Stimulated activated CD4-positive, alpha-beta T cell treated with anti-CD3 and anti-CD28 coated beads, TNF-alpha, amount 100 ng/mL, for 1 hour (primary cell): ENCODE data around the gene KPNB1.
"Not testable (repeated sequence)": the region's sequence is repeated elsewhere in the genome, so short reads cannot be mapped to it uniquely, and the experiment has no call there.

ENCODE experiments used
- DNase-seq, 3 donors: peaks; one replicate each; pipeline ENCODE4 v3.0.0-alpha.2; 2020; ENCODE audit warnings: low read depth in 3 of 3, low spot score in 1 of 3

The KPNB1 gene

DNA sequence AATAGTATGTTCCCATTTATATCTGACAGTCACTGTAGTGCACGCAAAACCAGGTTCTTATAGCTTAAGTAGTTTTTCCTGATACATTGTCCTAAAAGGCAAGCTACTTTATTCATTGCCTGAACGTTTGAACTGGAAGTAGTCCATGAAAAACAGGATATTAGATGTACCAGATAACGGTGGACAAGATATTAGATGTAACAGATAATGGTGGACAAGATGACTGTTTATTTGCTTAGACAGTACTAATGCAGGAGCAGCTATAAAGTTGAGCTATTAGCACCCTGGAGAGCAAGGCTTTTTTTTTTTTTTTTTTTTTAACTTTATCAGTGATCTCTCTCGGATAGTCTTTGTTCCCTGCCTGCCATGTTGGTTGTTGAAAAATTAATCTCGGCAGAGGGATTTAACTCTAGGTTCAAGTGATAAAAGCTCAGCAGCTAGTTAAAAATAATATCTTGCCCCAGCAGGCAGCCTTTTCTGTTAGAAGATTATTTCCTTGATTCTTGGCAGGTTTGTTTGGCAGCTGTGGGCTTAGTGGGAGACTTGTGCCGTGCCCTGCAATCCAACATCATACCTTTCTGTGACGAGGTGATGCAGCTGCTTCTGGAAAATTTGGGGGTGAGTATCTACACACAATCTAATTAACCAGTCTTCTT lies 26.9 kb downstream of the KPNB1 start:
- DNase-seq: no peak

DNA sequence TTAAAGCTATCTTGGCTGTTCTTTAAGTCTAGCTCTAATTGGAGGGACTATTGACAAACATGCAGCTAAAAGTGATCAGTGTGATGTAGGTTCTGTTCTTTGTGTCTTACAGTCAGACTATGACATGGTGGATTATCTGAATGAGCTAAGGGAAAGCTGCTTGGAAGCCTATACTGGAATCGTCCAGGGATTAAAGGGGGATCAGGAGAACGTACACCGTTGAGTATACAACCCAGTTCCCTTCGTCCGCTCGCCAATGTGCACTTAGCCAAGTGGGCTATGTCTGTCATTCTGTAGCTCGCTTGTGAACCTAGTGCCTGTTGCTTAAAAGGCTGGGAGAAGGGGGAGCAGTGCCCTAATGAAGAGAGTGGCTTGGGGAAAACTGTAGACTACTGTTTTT lies 28.5 kb downstream of the KPNB1 start:
- DNase-seq: no peak

DNA sequence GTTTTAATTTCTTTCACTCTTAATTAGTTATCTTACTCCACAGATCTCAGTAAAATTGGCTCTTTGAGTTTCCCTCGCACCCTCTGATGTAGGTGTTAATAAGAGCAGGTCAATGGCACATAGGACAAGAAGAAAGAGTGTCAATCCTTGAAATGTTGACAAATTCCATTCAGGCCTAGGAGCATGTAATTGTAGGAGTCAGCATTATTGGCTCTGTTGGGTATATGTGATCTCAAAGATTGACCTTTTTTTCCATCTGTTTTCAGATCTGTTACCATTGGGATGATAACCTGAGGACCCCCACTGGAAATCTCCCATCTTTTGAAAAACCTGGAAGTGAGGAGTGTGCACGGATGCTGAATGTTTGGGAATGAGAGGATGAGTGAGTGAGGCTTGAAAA lies 32.4 kb downstream of the KPNB1 start:
- no peak for DNase-seq

DNA sequence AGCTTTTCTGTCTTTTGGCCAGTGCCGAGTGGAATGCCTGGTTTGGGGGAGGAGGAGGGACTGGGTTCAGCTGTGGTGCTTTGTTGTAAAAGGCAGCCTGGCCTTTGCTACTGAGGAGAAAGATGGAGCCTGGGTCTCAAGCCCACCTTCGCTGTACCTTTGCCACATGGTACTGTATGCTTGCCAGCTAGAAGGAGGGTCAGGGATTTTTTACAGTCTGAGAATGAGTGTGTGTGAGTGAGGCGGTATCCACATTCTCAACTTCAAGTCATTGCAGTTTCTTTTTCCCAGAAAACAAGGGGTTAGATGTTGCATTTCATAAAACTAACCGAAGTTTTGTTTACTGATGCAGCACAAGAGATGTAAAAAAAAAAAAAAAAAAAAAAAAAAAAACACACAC lies 33.0 kb downstream of the KPNB1 start:
- DNase-seq: not testable (repeated sequence)

DNA sequence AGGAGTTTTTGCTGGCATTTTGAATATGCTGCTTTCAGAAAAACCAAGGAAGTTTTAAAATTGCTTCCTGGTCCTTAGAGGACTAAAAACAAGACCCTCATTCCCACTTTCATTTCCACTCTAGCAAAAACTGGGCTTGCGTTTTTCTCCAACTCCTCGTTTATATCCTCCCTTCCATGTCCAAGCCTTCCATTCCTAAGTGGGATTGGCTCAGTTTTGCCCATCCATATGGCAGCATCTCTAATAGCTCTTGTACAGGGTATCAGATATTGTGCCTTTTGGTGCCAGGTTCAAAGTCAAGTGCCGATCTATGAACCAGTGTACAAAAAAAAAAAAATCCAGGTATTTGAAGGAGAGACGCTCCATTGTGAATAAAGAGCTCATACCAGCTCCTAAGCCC lies 34.3 kb downstream of the KPNB1 start:
- no peak for DNase-seq

DNA sequence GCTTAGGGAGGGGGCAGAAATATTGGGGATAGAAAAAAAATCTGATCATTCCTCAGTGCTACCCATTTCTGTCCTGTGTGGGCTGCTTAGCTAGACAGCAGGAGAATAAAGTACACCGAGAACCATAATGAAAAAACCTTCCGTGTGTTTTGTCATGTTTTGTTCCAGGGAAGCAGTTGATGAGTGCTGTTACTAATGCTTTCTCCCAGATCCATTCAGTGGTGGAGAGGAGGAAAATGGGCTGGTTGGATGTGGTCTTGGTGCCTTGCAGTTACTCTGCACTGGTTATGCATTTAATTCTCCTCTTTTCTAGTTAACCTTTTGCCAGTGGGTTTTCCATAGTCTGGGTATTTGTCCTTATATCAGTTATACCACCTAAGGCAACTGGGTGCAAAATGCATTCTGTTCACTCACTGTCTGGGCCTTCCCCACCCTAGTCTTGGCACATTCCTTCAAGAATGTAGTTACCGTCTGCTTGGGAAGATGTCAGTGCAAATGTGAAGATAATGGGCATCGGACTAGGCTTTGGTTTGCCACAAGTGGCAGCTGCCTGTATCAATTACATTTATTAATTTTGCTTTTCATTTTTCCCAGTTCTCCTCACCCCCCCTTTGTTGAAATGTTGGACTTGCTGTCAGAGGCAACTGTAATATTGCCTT lies 34.9 kb downstream of the KPNB1 start:
- DNase-seq: no peak

DNA sequence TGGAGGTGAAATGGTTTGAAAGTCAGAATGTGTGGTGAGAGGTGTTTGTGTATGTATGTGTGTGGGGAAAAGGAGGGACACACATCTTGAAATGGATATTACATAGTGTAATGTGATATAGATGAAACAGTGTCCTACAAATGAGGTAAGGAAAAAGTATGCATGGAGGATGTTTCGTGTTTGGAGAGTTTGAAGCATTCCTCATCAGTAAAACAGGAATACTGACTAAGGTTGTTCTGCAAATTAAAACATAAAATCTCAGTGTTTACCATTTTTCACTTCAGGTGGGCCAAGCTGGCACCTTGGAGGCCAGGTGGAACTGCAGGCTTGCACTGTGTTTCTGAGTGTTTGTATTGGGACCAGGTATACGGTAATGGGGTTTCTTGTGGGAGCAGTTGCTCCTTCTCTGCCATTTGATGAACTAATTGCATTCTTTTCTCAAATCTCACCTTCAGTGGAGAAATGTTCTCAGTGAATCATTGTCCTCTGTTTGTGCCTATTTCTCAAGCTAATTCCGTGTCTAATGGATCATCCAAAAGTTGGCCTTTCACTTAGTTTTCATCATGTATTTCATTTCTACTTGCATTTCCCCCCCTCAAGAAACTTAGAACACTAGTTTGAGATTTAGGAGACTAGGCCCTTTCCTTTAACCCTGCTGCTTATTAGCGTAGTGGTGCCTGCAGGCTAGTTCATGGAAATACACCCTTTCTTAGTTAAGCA lies 36.0 kb downstream of the KPNB1 start:
- DNase-seq: no peak

DNA sequence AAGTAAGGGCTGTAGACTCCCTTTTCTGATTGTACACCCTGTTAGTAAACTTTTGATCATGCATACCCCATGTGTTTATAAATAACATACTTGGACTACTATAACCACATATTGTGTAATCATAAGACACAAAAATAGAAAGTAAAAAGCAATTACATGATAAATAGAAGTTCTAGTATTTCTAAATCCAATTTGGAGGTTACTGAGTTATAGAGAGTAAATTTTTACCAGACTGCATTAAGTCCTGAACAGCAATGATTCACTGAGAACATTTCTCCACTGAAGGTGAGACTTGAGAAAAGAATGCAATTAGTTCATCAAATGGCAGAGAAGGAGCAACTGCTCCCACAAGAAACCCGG lies 36.5 kb downstream of the KPNB1 start:
- DNase-seq: no peak

DNA sequence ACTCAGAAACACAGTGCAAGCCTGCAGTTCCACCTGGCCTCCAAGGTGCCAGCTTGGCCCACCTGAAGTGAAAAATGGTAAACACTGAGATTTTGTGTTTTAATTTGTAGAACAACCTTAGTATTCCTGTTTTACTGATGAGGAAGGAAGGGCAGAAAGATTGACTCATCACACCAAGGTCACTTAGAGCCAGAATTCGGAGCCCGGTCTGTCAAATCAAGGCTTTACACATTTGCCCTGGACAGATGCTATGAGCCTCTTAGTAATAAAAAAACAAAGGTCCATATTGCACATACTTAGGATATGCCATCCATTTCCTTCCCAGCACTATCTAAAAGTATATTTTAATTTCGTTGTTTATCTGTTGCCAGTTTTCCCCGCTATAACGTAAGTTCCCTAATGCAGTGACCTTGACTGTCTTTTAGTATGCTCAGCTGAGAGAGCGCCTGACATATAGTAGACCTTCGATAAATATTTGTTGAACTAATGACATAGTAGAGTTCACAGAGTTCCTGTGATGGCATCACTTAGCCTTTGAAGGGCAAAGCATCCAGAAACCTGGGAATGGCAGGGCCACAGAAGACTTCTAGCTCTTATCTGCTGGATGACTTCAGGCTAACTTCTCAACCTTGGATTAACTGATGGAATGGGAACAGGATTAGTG lies 37.1 kb downstream of the KPNB1 start:
- no peak for DNase-seq

DNA sequence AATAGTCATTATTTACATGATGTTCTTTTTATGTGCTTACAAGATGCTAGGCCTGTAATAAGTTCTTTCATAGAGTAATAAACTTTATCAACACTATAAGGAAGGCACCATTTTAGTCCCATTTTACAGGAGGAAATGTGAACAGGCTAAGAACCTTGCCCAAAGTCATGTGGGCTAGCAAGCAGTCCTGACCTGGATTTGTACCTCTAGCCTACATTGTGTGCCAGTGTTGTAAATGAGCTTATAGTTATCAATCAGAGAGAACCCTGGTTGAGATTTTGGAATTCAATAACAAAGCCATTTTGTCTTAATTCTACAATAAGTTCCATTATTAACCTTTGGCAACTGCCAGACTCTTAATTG lies 37.6 kb downstream of the KPNB1 start:
- DNase-seq: no peak

DNA sequence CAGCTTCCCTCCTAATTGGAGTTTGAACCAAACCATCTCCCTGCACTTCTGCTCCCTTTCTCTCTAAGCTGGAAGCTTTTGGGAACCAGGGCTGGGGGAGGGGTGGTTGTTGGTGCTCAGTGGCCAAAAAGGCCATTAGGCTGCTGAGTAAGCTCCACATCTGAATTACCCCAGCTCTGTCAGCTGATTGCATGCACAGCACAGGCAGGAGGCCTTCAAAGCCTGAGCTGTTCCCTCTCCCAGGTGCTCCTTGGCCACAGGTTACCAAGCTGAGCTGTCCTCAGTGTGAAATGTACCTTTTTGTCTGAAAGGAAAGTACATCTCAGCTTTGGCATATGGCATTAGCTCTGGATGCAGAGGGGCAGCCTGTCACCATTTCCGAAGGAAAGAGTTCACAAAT lies 38.0 kb downstream of the KPNB1 start:
- no peak for DNase-seq

DNA sequence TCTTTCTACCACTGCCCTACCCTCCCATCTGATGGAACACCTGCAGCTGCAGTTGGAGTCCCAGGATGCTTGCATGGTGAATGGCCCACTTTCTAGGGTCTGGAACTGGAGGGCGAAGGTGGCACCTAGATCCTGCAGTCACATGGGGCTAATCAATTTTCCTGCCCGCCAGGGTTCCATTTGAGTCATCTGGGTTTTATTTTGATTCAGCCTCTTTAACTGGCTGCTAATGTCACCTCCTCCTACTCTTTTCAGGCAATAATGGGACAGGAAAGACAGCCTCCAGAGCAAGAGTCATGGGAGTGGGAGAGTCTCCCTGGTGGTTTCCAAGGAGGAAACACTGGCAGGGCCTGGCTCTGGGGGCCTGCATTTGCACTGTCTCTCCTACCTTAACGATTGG lies 40.4 kb downstream of the KPNB1 start:
- DNase-seq: no peak

DNA sequence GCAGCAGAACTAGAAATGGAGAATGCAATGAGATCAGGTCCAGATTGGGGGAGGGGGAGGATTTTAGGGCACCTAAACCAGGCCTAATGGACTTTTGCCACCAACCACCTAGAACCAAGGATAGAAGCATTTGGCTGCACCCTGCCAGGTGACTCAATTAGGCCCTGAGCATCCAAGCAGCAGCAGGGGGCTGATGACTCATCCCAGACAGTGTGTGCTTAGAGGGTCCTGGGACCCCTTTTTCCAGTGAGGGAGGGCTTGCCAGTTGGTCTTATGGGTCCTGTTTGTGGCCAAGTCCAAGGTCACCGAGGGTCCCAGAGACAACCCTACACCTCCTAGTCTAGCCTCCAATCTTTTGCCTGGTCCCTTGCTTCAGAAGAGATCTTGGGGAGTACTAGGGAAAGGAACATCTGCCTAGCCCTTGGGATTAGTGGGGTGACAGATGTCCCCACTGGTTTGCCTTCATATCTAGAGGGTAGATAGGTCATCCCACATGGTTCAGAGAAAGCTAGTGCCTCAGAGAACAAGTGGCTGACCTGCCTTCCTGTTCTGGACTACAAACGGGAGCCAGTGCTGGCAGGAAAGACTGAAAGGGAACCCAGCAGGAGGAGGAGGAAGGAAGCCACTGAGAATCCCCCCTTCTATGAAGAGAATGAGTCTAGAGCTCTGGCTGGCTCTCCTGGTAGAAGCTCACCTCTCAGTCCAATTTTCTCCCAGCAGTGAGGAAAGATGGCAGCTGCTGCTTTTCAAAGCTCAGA lies 42.6 kb downstream of the KPNB1 start:
- DNase-seq: no peak

DNA sequence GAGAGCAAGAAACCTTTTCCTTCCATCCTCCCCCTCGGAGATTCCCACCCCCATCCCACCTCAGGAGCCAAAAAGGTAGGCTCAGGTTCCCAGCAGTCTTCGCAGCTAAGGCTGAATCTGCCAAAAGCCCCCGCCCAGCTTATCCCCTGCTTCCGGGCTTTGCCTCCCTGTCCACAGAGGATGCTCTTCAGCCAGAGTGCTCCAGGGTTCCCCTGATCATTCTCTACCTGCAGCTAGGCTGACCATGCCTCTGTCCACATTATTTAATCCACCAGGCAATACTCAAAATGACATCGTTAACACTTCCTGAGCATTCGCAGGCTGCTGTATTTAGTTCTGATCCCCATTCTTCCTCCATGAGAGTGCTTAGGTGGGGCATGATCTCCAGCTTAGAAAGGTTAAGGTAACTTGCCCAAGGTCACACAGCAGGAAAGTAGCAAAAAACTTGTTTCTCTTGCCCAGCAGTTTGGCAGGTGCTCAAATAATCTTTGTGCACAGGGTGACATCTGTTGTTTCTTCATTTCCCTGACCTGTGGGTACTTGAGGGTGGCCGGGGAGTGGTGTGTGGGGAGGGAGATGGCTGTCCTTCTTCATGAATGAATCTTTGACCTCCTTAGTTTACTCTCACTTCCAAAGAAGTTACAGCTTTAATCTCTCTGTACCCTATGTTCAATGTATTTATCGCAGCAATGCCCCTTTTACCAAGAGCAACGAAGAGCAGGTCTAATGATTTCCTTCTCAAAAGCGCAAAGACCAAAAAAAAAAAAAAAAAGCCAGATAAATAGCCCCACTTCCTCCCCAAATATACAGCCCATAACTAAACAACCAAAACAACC lies 43.4 kb downstream of the KPNB1 start:
- DNase-seq: no peak

DNA sequence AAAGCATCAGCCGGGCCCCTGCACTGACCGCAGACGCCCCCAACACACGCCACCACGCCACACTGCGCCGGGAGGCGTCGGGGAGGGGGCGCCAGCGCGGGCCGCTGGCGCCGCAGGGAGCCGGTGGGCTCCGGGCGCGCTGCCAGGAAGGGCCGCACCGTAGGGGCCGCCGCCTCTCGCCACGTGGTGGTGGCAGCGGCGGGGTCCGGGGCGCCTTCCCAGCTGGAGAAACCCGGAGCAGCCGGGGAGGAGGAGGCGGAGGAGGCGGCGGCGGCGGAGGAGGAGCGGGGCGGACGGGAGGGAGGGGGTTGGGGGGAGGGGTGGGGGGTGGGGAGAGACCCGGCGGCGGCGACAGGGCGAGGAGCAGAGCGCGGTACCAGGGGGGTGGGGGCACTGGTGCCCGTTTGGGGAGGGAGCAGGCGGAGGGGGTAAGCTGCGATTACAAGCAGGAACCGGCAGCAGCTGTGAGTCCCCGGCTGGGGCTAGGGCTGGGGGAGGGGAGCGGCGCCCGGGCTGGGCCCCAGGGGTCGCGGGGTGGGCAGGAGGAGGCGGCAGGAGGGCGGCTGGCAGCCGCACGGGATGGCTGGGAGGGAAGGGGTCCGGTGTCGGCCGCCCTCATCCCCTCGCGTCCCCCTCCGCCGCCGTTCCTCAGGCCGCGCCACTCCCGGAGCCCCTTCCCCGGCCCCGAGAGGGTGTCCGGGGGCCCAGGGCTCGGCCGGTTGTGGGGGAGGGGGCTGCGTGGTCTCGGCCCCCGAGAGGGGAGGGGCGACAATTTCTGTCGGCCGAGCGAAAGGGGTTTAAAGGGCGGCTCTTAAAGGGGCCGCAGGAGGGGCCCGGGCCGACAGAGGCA lies 44.2 kb downstream of the KPNB1 start, which contains the start of gene TBKBP1:
Gene TBKBP1, plus strand, starts transcription at position 431 of the 850 bp plus-strand sequence. CDS start 1,952 bp downstream, outside the sequence.
- peak in 1 of 3 donors; percentile 49 for DNase-seq

DNA sequence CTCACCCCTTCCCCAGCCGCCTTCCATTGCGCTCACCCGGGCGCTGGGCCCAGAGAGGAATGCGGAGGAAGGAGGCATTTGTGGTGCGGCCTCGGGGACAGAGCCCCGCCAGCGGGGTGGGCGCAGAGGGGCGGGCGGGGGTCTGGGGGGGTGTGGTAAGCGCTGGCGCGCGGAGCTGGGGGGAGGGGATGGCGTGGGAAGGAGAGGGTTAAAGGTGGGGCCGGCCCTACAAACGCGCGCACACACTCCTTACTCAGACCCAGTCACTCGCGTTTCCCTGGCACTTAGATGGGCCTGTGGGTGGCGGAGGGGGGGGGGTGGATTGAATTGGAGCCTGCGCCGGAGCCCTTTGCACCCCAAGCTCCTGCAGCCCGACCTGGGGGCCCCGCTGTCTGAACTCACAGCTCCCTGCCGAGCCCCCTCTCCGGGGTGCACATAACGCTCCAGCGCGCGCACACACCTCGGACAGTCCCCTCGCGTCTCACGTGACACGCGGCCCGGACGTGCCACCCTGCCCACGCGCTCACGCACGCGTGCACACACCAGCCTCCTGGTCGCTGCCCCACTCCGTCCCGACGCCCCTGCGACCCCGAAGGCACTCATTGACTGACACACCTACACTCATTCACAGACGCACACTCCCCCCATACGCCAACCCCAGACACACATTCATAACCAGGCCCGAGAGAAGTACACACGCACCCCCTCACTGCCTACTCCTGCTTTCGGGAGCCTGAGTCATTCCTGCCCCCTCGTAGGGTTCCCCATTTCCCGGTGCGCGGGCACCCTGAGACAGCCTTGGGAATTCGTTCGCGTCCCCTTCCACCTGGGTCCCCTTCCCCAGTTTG lies 45.1 kb downstream of the KPNB1 start:
- peak in 2 of 3 donors; percentile 7 to 52 for DNase-seq

DNA sequence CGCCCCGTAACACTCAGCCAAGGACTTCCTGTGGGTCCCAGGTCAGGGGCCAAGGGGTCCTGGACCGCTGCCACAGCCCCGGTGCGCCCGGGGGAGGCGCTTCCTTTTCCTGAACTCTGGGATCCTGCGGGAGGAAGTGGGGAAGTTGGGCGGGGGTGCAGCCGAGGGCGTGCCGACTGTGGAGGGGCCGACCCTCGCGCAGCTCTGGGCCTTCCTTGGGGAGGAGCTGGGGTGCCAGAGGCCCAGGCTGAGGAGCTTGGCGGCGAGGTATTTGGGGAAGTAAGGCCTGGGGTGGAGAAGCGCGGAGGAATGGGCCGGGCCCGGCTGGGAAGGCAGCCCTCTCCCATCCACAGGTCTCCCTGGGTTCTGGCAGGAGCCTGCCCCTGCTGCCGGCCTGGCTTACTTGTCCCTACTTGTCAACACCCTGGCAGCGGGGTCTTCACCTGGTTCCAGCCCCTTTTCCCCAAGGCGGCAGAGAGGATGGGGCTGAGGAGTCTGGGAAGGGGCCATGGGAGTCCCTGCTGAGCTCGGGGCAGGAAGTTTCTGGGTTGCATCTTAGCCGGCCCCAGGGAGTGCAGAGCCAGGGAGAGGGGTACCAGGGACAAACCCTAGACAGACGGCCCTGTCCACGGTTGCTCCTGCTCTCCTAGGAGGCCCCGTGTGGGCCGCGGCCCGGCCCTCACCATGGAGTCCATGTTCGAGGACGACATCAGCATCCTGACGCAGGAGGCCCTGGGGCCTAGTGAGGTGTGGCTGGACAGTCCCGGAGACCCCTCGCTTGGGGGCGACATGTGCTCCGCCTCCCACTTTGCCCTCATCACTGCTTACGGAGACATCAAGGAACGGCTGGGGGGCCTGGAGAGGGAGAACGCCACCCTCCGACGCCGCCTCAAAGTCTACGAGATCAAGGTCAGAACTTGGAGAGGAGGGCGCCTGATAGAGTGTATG lies 46.0 kb downstream of the KPNB1 start:
- DNase-seq: no peak
